Fibroblast of lung (primary cell): Measurements from ENCODE around the gene KRTAP1-4. TPM values are rescaled to one million over a fixed set of nuclear protein-coding genes. Genes with fewer than 3 reads are reported as not detected.

Experiments
- DNase-seq, 2 donors: peaks; one replicate each; pipeline versions ENCODE4 v3.0.0 to v3.0.0-alpha.2; 2010; ENCODE audit warnings: low read depth in 2 of 2
- H2AFZ ChIP-seq: 2 replicates; pipeline ENCODE4 v1.5.1; 2012; ENCODE audit warnings: low read length, control low read depth, inconsistent platforms
- H3K27ac ChIP-seq: 2 replicates; pipeline ENCODE4 v1.5.1; 2011; ENCODE audit warnings: low read length, control low read depth; ENCODE audit not compliant: insufficient read depth
- H3K27me3 ChIP-seq: 2 replicates; pipeline ENCODE4 v1.5.1; 2011; ENCODE audit warnings: mild to moderate bottlenecking, low read length; ENCODE audit not compliant: control insufficient read depth, insufficient read depth
- H3K36me3 ChIP-seq: 2 replicates; pipeline ENCODE4 v1.5.1; 2011; ENCODE audit warnings: low read length; ENCODE audit not compliant: control insufficient read depth, insufficient read depth
- H3K4me1 ChIP-seq: 2 replicates; pipeline ENCODE4 v1.5.1; 2011; ENCODE audit warnings: low read length; ENCODE audit not compliant: control insufficient read depth, insufficient read depth; ENCODE audit errors: extremely low read depth
- H3K4me2 ChIP-seq: 2 replicates; pipeline ENCODE4 v1.5.1; 2011; ENCODE audit warnings: low read length, control low read depth; ENCODE audit not compliant: insufficient read depth; ENCODE audit errors: extremely low read depth
- H3K4me3 ChIP-seq, 4 experiments: fragments of 200-600 bp in 1 of 4; sonication (generic) in 1 of 4; replicated peaks in 1 of 4; 2 replicates each; pipeline ENCODE4 v1.5.1; 2011 to 2016; ENCODE audit warnings: low read length in 4 of 4, low read depth in 3 of 4, mild to moderate bottlenecking in 3 of 4, control low read depth in 2 of 4, inconsistent platforms in 1 of 4, mixed read lengths in 1 of 4; ENCODE audit not compliant: insufficient read depth in 1 of 4; ENCODE audit errors: control extremely low read depth in 1 of 4
- H3K79me2 ChIP-seq: 2 replicates; pipeline ENCODE4 v1.5.1; 2012; ENCODE audit warnings: mild to moderate bottlenecking, low read length, inconsistent platforms; ENCODE audit not compliant: control insufficient read depth, insufficient read depth
- H3K9ac ChIP-seq: 2 replicates; pipeline ENCODE4 v1.5.1; 2011; ENCODE audit warnings: mild to moderate bottlenecking, low read length, control low read depth; ENCODE audit not compliant: insufficient read depth
- H3K9me3 ChIP-seq: 2 replicates; pipeline ENCODE4 v1.5.1; 2012; ENCODE audit warnings: low read depth, low read length; ENCODE audit not compliant: control insufficient read depth, insufficient read depth
- H4K20me1 ChIP-seq: 2 replicates; pipeline ENCODE4 v1.5.1; 2011; ENCODE audit warnings: low read length; ENCODE audit not compliant: control insufficient read depth, insufficient read depth; ENCODE audit errors: extremely low read depth
- EZH2 ChIP-seq: IDR thresholded peaks from 2 replicates; pipeline ENCODE4 v1.5.1; 2012; ENCODE audit warnings: low read length, control low read depth, mild to moderate bottlenecking; ENCODE audit errors: missing control alignments
- polyA plus RNA-seq, 2 donors: library from polyadenylated mRNA; depleted of rRNA in 1 of 2; stranded (reverse) in 1 of 2; unstranded in 1 of 2; fragments of >200 nt; gene quantifications; 2 replicates each; pipeline ENCODE4 v1.2.1, GENCODE V29; 2011 to 2012; ENCODE audit warnings: missing spikeins in 1 of 2
- total RNA-seq: library from RNA; depleted of rRNA; stranded (reverse); fragments of >200 nt; gene quantifications from 2 replicates; pipeline ENCODE4 v1.2.1, GENCODE V29; 2014
- TF ChIP-seq, protein P1 (sequence below), 2 donors: IDR thresholded peaks in 1 of 2; conservative IDR thresholded peaks in 1 of 2; 1 replicate in 1 of 2; 2 replicates in 1 of 2; pipeline ENCODE4 v1.5.1; 2011 to 2012; ENCODE audit warnings: low read length in 2 of 2, control low read depth in 1 of 2, inconsistent platforms in 1 of 2, low read depth in 1 of 2, mild to moderate bottlenecking in 1 of 2

Gene KRTAP1-4
- total and polyA plus RNA-seq, 2 donors (not counting 1 experiment from before 2014, with no cell fraction given): not detected

DNA sequence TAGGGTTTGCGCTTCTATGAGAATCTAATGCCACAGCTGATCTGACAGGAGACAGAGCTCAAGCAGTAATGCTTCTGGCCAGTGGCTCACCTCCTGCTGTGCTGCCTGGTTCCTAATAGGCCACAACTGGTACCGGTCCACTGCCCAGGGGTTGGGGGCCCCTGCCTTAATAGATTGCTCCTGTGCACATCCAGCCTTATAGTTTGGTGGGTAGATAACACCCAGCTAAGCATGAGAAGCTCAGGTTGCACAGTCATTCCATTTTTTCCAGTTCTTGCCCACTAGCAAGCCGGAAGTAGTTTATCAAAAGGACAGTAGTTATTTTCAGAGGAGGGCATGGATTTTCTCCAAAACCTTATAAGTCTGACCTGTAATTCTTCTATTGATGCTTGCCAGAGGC, 10.6 kb downstream of the KRTAP1-4 start:
- Histone ChIP-seq H2AFZ (no peak overlapping the region), H3K79me2 (no peaks in the 10 kb centered on the region), H3K27ac (no peak overlapping the region), H3K36me3 (no peaks in the 10 kb centered on the region), H3K9me3 (no peaks in the 10 kb centered on the region), H4K20me1 (no peaks in the 10 kb centered on the region), H3K9ac (no peak overlapping the region), H3K4me2 (no peak overlapping the region), H3K4me1 (no peaks in the 10 kb centered on the region), H3K27me3 (no peaks in the 10 kb centered on the region), H3K4me3 (no peak overlapping the region)
- DNase-seq: no peak
- no peak for TF ChIP-seq EZH2
- TF ChIP-seq, protein P1, sequence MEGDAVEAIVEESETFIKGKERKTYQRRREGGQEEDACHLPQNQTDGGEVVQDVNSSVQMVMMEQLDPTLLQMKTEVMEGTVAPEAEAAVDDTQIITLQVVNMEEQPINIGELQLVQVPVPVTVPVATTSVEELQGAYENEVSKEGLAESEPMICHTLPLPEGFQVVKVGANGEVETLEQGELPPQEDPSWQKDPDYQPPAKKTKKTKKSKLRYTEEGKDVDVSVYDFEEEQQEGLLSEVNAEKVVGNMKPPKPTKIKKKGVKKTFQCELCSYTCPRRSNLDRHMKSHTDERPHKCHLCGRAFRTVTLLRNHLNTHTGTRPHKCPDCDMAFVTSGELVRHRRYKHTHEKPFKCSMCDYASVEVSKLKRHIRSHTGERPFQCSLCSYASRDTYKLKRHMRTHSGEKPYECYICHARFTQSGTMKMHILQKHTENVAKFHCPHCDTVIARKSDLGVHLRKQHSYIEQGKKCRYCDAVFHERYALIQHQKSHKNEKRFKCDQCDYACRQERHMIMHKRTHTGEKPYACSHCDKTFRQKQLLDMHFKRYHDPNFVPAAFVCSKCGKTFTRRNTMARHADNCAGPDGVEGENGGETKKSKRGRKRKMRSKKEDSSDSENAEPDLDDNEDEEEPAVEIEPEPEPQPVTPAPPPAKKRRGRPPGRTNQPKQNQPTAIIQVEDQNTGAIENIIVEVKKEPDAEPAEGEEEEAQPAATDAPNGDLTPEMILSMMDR (conservative IDR thresholded peaks at IDR 0.05 in 1 of 2, IDR thresholded peaks at IDR 0.05 in 1 of 2; ENCODE audit: low read depth in 1 of 2, low read length in 2 of 2): no peak

DNA sequence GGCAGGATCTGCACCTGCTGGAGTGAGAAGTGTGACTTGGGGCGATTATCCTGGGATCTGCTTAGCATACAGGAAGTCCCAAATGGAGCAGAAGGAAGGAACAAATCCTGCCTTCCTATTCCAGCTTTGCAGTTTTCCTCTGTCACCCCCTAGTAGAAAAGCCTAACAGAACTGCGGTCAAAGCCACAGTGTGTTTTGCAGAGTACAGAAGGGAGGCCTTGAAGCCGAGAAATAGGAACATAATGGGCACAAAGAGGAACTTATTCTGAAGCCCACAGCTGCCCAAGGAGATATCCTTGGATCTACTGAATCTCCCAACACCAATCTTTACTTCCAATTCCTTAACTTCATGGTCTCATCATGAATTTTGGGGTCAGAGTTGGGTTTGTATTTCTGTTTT, 11.5 kb downstream of the KRTAP1-4 start:
- no peak for DNase-seq
- Histone ChIP-seq H3K4me3 (no peak overlapping the region), H3K79me2 (no peaks in the 10 kb centered on the region), H3K9ac (no peak overlapping the region), H4K20me1 (no peaks in the 10 kb centered on the region), H3K9me3 (no peaks in the 10 kb centered on the region), H3K4me2 (no peak overlapping the region), H3K4me1 (no peaks in the 10 kb centered on the region), H3K36me3 (no peaks in the 10 kb centered on the region), H2AFZ (no peak overlapping the region), H3K27ac (no peak overlapping the region), H3K27me3 (no peaks in the 10 kb centered on the region)
- TF ChIP-seq EZH2: no peak
- TF ChIP-seq, protein P1 (conservative IDR thresholded peaks at IDR 0.05 in 1 of 2, IDR thresholded peaks at IDR 0.05 in 1 of 2; ENCODE audit: low read depth in 1 of 2, low read length in 2 of 2): no peak

DNA sequence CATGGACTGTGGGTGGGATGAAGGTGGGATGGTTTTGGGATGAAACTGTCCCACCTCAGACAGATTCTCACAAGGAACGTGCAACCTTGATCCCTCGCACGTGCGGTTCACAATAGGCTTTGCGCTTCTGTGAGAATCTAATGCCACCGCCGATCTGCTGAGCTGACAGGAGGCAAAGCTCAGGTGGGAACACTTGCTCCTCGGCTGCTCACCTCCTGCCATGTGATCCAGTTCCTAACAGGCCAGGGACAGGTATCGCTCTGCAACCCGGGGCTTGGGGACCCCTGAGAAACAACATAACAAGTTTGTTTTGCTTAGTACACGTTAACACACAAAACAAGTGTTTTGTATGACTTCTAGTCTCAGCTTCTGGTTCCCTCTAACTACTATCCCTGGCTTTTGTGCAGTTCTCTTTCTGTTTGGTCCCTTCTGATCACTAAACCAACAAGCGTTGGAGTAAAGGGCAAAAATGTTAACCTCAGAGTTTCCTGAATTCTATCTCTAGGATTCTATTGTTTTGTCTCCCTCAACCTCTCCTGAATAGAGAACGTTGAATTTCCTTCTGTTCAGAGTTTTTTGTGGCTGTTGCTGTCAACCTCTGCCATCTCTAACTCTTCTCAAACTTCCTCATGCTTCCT, 13.3 kb downstream of the KRTAP1-4 start:
- H3K4me2 ChIP-seq: no peak overlapping the region
- no peak for DNase-seq
- H3K27me3 ChIP-seq: no peaks in the 10 kb centered on the region
- TF ChIP-seq EZH2: no peak
- TF ChIP-seq, protein P1 (conservative IDR thresholded peaks at IDR 0.05 in 1 of 2, IDR thresholded peaks at IDR 0.05 in 1 of 2; ENCODE audit: low read depth in 1 of 2, low read length in 2 of 2): no peak
- H4K20me1 ChIP-seq: no peaks in the 10 kb centered on the region
- no peak overlapping the region for H3K9ac ChIP-seq
- H2AFZ ChIP-seq: no peak overlapping the region
- no peaks in the 10 kb centered on the region for H3K9me3 ChIP-seq
- H3K36me3 ChIP-seq: no peaks in the 10 kb centered on the region
- no peaks in the 10 kb centered on the region for H3K79me2 ChIP-seq
- peaks cover 2% of the 10 kb centered on the region for H3K4me1 ChIP-seq
- no peak overlapping the region for H3K4me3 ChIP-seq
- H3K27ac ChIP-seq: no peak overlapping the region
